ENCODE results near the gene CD300A.

GRCh38 chr17:74466828-74467184, 372 bp downstream of the CD300A start:
- TF ChIP-seq POLR2A (IDR thresholded peaks at IDR 0.05; ENCODE audit: low read depth, low read length): no peak
- no peak for TF ChIP-seq POU2F2 (IDR thresholded peaks at IDR 0.05; ENCODE audit: low read depth, low read length)
